Stimulated activated CD4-positive, alpha-beta T cell treated with anti-CD3 and anti-CD28 coated beads, Interleukin-12 subunit alpha, Interleukin-12 subunit beta, amount 100 ng/mL, for 24 hours (primary cell): ENCODE results near the gene RIF1.

Source experiments
- DNase-seq, 2 experiments: peaks; one replicate each; pipeline ENCODE4 v3.0.0-alpha.2; 2020; ENCODE audit warnings: low read depth in 2 of 2

Gene RIF1

DNA sequence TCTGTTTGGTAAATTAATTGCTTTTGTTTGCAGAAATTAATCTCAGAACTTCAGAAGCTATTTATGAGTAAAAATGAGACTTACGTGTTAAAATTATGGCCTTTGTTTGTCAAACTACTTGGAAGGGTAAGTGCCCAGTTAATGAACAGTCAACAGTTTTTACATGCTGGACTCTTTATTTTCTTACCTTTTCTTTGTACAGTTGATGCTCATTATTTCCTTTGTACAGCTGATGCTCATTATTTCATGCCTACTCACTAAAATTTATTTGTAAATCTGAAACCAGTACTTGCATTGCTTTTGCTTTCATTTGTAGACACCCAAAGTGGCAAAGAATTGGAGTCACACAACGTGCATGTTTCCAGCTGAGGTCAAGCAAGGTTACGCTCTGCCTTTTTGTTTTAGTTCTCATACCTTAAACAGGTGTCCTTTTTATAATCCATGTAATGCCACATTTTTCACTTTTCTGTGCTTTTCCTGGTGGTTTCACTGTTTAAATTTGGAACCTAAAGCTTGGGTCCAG, 13.3 kb downstream of the RIF1 start:
- DNase-seq: no peak

DNA sequence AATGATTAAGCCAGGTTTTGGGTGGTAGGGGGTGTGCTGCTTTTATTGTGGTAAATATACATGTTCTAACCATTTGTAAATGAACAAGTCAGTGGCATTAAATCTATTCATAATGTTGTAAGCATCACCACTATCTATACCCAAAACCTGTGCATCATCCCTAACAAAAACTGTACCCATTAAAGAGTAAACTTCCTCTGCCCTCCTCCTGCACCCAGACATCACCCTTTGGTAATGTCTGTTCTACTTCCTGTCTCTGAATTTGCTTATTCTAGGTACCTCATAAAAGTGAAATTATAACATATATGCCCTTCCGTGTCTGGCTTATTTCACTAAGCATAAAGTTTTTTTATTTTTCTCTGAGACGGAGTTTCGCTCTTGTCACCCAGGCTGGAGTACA, 14.1 kb downstream of the RIF1 start:
- DNase-seq: no peak

- no peak for DNase-seq
These were observed 27.9 kb downstream of the RIF1 start for GRCh38 chr2:151437630-151438029.

GRCh38 chr2:151438506-151438905, 28.8 kb downstream of the RIF1 start:
- no peak for DNase-seq

DNA sequence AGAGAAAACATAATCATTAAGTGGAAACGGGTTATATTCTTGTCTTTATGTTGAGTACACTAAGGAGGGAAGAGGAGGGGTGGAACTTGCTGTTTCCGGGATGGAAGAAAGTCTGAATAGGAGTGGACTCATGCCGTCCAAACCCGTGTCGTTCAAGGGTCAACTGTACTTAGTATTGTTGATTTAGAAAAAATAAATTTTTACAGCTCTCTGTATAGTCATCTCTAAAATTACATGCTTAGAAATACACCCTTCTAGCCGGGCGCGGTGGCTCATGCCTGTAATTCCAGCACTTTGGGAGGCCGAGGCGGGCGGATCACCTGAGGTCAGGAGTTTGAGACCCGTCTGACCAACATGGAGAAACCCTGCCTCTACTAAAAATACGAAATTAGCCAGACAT, 29.4 kb downstream of the RIF1 start:
- DNase-seq: no peak

GRCh38 chr2:151459358-151459757, 49.7 kb downstream of the RIF1 start:
- no peak for DNase-seq

- no peak for DNase-seq
These were observed 56.1 kb downstream of the RIF1 start for GRCh38 chr2:151465771-151466170.

DNA sequence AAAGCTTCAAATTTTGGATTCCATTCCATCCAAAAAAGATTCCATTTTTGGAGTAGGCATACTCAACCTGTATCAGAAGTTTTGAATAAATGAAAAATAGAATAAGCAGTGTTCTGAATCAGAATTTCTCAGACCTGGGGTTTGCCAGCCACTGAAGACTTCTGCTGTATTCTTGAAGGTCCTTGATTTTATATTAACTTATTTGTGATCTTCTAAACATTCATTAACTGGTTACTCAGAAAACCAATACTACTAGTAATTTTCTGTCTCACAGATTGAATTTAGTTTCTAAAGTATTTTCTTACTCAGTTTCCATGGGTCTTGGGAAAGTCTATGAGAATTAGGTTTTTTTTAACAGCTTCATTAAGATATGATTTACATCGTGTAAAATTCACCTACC, 60.9 kb downstream of the RIF1 start:
- no peak for DNase-seq

- DNase-seq: no peak
These were observed 63.3 kb downstream of the RIF1 start for GRCh38 chr2:151472966-151473365.

DNA sequence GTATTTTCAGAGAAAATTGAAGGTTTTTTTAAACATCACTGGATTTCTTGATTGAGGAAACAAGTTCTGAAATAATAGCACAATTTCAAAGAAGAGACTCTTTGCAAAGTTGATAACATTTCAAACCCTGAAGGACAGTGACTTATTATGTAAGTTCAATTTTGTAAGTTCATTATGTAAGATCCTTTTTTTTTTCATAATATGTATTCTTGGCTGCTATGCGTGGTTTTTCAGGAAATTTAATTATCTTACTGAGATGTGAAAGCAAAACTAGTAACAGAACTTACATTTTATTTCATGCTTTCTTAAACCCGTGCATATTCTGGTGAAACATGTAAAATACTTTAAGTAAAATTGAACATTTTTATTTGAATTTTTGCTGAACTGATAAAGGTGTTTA, 65.4 kb downstream of the RIF1 start:
- DNase-seq: no peak

DNA sequence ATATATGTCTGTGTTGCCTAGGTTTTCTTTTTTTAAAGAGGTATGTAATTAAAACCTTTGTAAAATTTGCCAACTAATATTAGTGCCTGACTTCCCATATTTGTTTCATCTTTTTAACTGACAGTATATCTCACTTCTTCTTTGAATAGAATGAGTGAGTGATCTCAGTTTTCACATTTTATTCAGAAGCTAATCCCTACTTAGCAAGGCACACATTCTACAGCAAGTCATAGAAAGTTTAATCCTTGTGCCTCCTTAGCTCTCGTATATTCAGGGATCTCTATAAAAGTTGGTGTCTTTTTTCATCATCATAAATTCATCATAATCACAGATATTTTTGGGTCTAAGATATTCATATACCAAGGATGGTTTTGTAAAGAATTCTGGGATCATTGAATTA, 66.6 kb downstream of the RIF1 start:
- DNase-seq: no peak

GRCh38 chr2:151478011-151478410, 68.3 kb downstream of the RIF1 start:
- no peak for DNase-seq

- DNase-seq: no peak
These were observed 72.0 kb downstream of the RIF1 start for GRCh38 chr2:151481744-151482143.

DNA sequence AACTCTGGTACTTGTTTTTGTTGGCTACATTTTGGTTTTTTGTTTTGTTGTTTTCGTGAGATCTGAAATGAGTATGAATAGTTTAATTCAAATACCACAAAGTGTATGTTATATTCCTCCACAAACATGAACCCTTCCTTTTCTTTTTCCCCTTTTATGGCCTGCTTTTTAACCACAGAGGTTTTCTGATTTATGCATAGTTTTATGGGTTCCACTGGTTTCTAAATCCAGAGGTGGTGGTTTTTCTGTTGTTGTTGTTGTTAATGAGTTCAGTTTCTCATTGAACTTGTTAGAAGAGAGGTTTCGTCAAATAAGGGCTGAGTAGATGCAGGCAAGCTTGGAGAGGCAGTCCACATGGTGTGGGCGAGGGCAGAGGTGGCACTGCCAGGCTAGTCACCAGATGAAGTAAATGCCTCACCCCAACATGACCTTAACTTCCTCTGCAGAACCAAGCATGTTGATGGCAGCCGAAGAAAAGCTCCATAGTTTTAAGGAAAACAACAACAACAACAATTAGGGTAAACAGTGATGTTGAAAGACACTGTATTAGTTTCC, 72.5 kb downstream of the RIF1 start:
- peak in 1 of 2 experiments; percentile 5 for DNase-seq

DNA sequence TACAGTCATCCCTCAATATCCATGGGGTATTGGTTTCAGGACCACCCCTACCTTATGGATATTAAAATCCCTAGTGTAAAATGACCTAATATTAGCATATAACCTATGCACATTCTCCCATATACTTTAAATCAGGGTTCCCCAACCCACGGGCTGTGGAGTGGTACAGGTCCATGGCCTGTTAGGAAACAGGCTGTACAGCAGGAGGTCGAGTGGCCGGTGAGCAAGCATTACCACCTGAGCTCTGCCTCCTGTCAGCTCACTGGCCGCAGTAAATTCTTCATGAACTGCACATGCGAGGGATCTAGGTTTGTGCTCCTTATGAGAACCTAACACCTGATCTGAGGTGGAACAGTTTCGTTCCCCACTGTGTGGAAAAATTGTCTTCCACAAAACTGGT, 73.8 kb downstream of the RIF1 start:
- DNase-seq: no peak

DNA sequence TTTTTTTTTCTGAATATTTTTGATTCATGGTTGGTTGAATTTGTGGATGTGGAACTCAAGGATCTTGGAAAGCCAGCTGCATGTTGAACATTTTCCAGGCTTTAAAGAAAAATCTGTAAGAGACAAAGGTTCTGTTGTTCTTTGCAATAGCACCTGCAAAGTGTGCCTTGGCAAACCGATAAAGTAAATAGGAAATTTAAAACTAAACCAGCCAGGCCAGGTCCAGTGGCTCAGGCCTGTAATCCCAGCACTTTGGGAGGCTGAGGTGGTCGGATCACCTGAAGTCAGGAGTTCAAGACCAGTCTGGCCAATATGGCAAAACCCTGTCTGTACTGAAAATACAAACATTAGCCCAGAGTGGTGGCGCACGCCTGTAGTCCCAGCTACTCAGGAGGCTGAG, 74.4 kb downstream of the RIF1 start:
- no peak for DNase-seq

DNA sequence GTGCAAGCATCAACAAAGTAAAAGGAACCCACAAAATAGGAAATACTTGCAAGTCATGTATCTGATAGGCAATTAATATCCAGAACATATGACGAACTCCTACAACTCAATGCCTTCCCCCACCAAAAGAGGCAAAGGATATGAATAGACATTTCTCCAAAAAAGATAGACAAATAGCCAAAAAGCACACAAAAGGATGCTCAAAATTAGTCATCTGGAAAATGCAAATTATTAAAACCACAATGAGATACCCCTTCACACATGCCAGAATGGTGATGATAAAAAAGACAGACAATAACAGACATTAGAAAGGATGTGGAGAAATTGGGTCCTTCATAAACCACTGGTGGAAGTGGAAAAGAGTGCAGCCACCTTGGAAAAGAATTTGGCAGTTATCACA, 76.4 kb downstream of the RIF1 start:
- DNase-seq: no peak

DNA sequence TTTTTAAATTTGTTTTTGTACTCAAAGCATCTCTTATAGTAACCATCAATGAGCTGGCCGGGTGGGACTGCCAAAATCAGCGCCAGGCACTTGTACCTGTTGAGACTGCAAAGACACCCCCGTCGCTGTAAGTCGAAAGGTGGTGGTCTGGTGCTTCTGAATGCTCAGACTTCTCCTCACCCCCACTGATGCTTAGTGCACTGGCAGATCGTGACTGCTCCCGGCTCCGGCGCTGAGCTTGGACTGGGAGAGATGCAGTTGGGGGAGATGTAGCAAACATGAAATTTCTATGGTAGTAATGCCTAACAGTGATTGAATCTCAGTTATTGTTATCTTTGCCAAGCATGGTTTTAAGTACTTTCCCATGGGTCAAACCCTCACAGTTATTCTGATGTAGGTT, 80.6 kb downstream of the RIF1 start:
- DNase-seq: no peak

DNA sequence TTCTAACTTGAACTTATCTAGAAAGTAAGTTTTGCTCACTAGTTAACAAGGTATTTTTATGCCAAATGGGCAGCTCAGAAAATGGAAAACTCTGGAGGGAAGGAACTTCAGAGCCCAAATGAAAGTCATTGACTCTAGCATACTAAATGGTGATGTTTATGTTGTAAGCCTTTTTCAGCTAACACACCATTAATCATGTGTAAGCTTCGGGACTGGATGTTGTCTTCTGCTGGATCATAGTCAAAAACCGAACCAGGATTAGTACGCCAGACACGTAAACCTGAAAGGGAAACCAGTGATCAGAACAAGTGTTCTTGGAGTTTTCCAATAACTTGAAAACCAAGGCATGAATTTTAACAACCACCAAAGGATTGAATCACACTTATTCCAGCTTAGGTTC, 81.8 kb downstream of the RIF1 start:
- DNase-seq: no peak

DNA sequence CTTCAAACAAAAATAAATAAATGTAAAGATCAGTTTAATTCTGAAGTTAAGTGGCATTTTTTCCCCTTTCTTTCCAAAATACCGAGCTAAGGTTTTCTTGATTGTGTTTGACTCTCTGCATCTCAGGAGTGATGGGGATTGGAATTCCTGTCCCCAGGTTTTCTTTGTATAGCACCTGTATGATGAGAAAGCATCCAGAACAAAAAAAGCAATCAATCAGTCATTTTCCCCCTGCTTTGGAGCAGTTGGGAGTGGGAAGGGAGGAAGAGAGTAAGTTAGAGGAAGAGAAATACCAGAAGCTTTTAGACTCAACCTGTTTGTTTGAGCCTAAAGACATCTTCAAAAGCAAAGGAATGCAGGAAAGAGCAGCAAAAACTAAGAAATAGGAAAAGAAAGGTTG, 88.5 kb downstream of the RIF1 start:
- no peak for DNase-seq

- no peak for DNase-seq
These were observed 96.5 kb downstream of the RIF1 start for GRCh38 chr2:151506170-151506569.

GRCh38 chr2:151508519-151508918, 98.8 kb downstream of the RIF1 start:
- no peak for DNase-seq

DNA sequence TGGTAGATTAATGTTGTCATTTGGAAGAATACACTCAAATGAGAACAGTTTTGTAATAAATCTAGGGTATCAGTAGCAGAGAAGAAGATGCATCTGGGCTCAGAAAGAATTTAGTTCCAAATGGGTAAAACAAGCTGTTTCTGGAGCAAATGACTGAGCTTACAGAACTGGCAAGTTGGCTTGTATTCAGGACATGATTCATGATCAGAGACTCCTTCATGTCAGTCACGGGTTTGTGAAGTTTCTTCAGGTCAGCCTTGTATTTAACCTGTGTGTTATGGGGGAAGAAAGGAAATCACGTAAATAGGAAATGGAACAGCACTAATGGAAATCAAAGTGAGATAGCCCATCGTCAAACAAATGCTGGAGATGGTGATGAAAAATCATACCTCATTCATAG, 109.1 kb downstream of the RIF1 start:
- DNase-seq: no peak

DNA sequence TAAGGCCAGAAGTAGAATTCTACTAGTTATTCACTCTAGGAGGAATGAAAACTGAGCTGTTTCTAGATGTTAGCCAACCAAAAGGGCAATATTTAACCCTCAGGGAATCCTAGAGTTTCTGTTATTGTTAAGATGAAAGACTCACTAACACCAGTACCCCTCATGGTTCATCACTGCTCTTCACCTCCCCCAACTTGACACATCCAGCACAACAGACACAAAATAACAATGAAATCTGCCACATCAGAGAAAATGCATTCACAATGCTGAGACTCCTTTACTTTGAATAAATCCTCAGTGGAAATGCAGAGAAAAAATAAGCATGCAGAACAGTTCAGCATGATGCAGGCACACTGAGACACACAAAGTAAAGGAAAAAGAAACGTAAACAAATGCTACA, 111.3 kb downstream of the RIF1 start:
- no peak for DNase-seq
